Tibial artery (tissue), 4 donors: Measurements from ENCODE around the gene CTU2.

Experiments used
- DNase-seq, 2 donors: peaks; one replicate each; pipeline ENCODE4 v3.0.0-alpha.2; 2019
- H3K27ac ChIP-seq, 2 donors: fragments of 200-600 bp; sonication (generic) in 1 of 2; 1 replicate in 1 of 2; 2 replicates in 1 of 2; pipeline ENCODE4 v1.5.1; 2018 to 2019; ENCODE audit warnings: mild to moderate bottlenecking in 1 of 2
- H3K27me3 ChIP-seq, 2 donors: fragments of 200-600 bp; sonication (generic) in 1 of 2; one replicate each; pipeline versions ENCODE4 v1.5.1 to v1.6.0; 2016 to 2019
- H3K36me3 ChIP-seq, 3 donors: fragments of 200-600 bp; sonication (generic) in 2 of 3; one replicate each; pipeline ENCODE4 v1.5.1; 2016 to 2019; ENCODE audit warnings: mild to moderate bottlenecking in 2 of 3
- H3K4me1 ChIP-seq, 4 donors: fragments of 200-600 bp; sonication (generic) in 2 of 4; 1 replicate in 3 of 4; 2 replicates in 1 of 4; pipeline ENCODE4 v1.5.1; 2016 to 2019
- H3K4me3 ChIP-seq, 2 donors: fragments of 200-600 bp; sonication (generic) in 1 of 2; 1 replicate in 1 of 2; 2 replicates in 1 of 2; pipeline ENCODE4 v1.5.1; 2018 to 2019; ENCODE audit warnings: mild to moderate bottlenecking in 2 of 2
- H3K9me3 ChIP-seq, 3 donors: fragments of 200-600 bp; sonication (generic) in 1 of 3; one replicate each; pipeline ENCODE4 v1.5.1; 2016 to 2019
- CTCF ChIP-seq, 2 experiments: fragments of 200-600 bp in 1 of 2; fragments of 450-650 bp in 1 of 2; IDR thresholded peaks; one replicate each; pipeline ENCODE4 v1.5.1; 2017 to 2019; ENCODE audit warnings: antibody characterized with exemption in 2 of 2, mild to moderate bottlenecking in 1 of 2, moderate library complexity in 1 of 2
- intact Hi-C: fragments of 100-400 bp; cut with DNase I; formaldehyde crosslinking; loops from one replicate; pipeline ENCODE4 v1.15.0; 2023; ENCODE audit warnings: low total_unique reads

The CTU2 gene

GRCh38 chr16:88669980-88670379, 36.3 kb upstream of the CTU2 start:
- H3K27me3 ChIP-seq = no peaks in the 10 kb centered on the region
- DNase-seq = no peak
- peaks cover 0 to 21% (median 7%) of the 10 kb centered on the region in 3 donors for H3K36me3 ChIP-seq
- TF ChIP-seq CTCF (IDR thresholded peaks at IDR 0.05) = no peak
- intact Hi-C loops = no loop called here
- H3K27ac ChIP-seq = no peak overlapping the region
- H3K9me3 ChIP-seq = no peaks in the 10 kb centered on the region
- no peak overlapping the region for H3K4me3 ChIP-seq
- no peaks in the 10 kb centered on the region for H3K4me1 ChIP-seq

GRCh38 chr16:88671806-88672205, 34.5 kb upstream of the CTU2 start:
- Histone ChIP-seq H3K4me1 (no peaks in the 10 kb centered on the region), H3K4me3 (no peak overlapping the region), H3K27ac (no peak overlapping the region), H3K36me3 (peaks cover 0 to 21% (median 7%) of the 10 kb centered on the region in 3 donors), H3K27me3 (peaks cover 0 to 5% of the 10 kb centered on the region in 2 donors), H3K9me3 (no peaks in the 10 kb centered on the region)
- intact Hi-C loops = no loop called here
- no peak for TF ChIP-seq CTCF (IDR thresholded peaks at IDR 0.05)
- DNase-seq = no peak

DNA sequence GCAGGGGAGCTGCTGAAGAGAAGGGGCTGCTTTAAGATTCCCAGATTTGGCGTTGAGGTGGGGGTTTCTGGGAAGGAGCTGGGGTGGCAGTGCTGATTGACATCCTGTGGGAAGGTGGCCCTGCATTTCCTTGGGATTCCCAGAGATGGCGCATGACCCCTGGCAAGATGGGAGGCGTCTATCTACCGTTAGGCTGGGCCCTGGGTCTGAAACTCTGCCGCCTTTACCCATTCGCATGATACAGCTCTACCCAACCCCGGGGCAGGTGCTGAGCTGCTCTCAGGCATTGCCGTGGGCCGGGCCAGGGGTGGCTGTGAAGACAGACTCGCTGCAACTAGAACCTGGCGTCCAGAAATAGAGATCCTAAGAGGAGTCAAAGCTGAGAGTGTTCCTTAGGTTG, 33.5 kb upstream of the CTU2 start:
- Histone ChIP-seq H3K4me1 (no peaks in the 10 kb centered on the region), H3K27me3 (peaks cover 0 to 14% of the 10 kb centered on the region in 2 donors), H3K9me3 (no peaks in the 10 kb centered on the region), H3K36me3 (peaks cover 0 to 21% (median 7%) of the 10 kb centered on the region in 3 donors), H3K4me3 (no peak overlapping the region), H3K27ac (no peak overlapping the region)
- DNase-seq = no peak
- no peak for TF ChIP-seq CTCF (IDR thresholded peaks at IDR 0.05)
- intact Hi-C loops = no loop called here

DNA sequence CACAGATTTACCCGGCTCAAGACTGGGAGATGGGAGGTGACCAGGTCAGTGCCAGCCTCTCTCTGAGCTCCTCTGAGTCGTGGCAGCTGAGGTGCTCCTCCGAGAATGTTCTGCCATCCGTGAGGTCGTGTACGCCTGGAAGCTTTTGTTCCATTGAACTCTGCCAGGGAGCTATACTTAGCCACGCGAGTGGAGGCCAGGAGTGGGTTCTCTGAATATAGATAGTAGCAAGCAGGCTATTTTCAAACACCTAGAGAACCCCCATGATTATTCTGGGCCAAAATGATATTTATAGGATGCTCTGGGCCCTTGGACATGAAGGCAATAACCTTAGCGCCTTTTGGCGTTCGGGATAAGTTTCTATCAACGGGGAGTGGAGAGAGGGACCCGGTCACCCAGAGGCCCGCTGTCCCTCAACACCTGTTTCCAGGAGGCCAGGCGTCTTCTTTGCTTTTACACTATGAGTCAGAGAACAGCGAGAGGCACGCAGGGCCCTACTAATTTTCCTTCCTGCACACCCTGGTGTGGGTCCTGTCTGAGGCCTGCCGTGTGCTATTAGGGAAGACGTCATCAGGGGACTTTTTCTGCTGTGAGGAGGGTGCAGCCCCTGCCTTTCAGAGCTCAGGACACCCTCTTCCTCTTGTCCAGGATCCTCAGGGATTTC, 32.5 kb upstream of the CTU2 start:
- H3K36me3 ChIP-seq = peaks cover 0 to 21% (median 7%) of the 10 kb centered on the region in 3 donors
- no peaks in the 10 kb centered on the region for H3K4me1 ChIP-seq
- DNase-seq = no peak
- H3K9me3 ChIP-seq = no peaks in the 10 kb centered on the region
- no peak overlapping the region for H3K4me3 ChIP-seq
- intact Hi-C loops = no loop called here
- H3K27ac ChIP-seq = no peak overlapping the region
- TF ChIP-seq CTCF (IDR thresholded peaks at IDR 0.05) = no peak
- peaks cover 0 to 25% of the 10 kb centered on the region in 2 donors for H3K27me3 ChIP-seq

DNA sequence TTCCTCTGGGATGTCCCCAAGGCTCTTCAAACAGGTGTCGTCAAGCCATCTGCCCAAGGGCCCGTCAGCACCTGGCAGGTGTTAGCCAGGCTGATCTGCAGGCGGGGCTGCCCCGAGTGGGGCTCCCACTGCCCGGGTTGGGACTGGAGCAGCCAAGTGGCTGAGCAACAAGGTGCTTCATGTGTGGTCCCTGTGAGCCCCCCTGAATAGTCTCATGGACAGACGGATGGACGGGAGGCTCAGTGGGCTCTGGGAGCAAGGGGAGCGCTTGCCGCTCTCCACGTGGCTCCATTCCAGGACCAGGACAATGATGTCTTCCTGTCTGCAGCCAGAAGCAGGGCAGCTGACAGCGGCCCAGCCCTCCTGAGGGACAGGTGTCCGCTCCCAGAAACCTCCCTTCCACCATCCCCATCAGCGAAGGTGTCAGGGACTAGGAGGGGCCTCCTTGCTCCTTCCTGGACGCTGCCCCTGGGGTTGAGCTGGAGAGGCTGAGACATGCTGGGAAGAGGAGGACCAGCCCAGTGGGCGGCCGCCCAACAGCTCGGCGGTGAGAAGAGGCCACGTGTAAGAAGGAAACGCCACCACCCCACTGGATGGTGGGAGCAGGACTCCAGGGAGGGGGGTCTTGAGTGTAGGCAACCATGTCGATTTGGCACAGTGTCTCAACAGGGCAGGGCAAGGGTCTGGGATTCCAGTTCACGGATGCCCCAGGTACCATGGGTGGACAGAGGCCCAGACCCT, 29.6 kb upstream of the CTU2 start:
- H3K9me3 ChIP-seq = no peaks in the 10 kb centered on the region
- no peak for DNase-seq
- no peak for TF ChIP-seq CTCF (IDR thresholded peaks at IDR 0.05)
- no peak overlapping the region for H3K27ac ChIP-seq
- H3K4me3 ChIP-seq = no peak overlapping the region
- intact Hi-C loops = no loop called here
- H3K36me3 ChIP-seq = peaks cover 0 to 19% (median 7%) of the 10 kb centered on the region in 3 donors
- H3K27me3 ChIP-seq = peaks cover 0 to 43% of the 10 kb centered on the region in 2 donors
- no peaks in the 10 kb centered on the region for H3K4me1 ChIP-seq
